Measurements from ENCODE around the gene KLHL22.

DNA sequence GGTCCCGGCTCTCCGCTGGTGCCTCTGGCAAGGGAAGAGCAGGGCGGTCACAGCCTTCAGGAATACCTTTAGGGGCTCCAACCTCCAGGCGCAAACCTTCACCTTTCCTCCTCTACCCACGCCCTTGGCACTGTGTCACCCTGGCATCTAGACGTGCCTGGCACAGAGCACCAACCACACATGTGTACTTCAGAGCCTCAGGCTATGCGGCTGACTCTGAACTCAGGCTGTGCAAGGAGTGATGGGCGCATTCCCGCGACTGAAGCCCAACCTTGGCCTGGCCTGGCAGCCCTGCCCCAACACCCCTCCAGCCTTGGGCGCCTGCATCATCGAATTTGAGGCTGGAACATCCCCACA is 69.4 kb downstream of the KLHL22 start:
- TF ChIP-seq, protein P1, sequence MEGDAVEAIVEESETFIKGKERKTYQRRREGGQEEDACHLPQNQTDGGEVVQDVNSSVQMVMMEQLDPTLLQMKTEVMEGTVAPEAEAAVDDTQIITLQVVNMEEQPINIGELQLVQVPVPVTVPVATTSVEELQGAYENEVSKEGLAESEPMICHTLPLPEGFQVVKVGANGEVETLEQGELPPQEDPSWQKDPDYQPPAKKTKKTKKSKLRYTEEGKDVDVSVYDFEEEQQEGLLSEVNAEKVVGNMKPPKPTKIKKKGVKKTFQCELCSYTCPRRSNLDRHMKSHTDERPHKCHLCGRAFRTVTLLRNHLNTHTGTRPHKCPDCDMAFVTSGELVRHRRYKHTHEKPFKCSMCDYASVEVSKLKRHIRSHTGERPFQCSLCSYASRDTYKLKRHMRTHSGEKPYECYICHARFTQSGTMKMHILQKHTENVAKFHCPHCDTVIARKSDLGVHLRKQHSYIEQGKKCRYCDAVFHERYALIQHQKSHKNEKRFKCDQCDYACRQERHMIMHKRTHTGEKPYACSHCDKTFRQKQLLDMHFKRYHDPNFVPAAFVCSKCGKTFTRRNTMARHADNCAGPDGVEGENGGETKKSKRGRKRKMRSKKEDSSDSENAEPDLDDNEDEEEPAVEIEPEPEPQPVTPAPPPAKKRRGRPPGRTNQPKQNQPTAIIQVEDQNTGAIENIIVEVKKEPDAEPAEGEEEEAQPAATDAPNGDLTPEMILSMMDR (IDR thresholded peaks at IDR 0.05) = no peak
- no peak for TF ChIP-seq ZFX (IDR thresholded peaks at IDR 0.05; ENCODE audit: borderline replicate concordance)
